NCI-H2081 (cell line): Measurements from ENCODE around the gene CDC42BPG.

ENCODE experiments used
- DNase-seq, 2 experiments: peaks; one replicate each; lab custom pipeline; 2025; lab: John Stamatoyannopoulos, UW

Gene CDC42BPG

DNA sequence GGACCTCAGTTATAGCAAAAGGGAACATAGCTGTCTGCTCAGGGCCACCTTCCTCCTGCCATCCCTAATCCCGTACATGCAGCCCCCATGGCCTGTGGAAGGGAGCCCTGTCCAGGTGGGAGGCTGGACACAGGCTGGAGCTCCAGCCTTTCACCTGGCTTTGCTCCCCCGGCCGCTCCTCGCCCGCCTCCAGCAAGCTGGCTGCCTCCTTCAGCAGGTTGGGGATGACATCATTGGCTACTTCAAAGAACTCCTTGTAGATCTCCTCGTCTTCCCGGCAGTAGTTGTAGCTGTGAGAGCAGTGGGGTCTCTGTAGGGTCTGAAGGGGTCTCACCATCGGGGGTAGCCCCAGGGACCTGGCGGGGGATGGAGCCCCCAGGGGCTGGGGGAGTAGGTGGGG, 39.0 kb downstream of the CDC42BPG start:
- no peak for DNase-seq

DNA sequence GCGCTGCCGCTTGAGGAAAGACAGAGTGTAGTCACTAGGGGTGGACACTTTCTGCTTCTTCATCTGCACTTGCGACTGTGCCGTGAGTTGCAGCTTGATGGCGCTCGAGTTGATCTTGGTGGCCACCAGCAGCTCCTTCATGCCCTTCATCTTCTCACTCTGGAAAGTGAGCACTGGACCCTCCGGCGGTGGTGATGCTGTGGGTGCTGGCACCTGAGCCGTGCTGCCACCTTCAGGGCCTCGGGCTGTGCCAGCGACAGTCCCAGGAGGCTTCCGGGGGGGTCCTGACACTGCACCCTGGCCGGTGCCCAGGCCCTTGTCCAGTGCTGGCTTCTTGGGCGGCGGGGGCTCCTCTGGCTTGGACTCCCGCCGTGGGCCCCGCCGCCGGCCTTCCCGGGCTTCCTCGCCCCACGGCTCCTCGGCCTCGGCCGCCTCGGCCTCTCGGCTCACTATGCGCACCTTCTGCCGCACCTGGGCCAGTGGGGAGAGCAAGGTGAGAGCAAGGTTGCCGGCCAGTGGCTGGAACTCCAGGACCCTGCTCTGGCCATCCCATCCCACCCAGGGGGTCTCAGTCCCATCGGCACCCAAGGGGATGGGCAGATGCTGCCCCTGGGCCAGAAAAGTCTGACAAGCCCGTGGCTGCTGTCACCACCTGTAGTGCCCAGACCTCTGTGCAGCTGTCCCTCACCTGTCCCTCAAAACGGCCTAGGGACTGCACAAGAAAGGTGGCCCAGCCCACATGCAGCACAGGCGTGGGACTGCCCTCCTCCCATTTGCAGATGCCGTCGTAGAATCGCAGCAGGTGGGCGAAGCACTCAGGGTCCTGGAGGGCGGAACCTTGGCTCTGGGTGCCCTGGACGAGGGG, 39.9 kb downstream of the CDC42BPG start:
- DNase-seq: no peak

DNA sequence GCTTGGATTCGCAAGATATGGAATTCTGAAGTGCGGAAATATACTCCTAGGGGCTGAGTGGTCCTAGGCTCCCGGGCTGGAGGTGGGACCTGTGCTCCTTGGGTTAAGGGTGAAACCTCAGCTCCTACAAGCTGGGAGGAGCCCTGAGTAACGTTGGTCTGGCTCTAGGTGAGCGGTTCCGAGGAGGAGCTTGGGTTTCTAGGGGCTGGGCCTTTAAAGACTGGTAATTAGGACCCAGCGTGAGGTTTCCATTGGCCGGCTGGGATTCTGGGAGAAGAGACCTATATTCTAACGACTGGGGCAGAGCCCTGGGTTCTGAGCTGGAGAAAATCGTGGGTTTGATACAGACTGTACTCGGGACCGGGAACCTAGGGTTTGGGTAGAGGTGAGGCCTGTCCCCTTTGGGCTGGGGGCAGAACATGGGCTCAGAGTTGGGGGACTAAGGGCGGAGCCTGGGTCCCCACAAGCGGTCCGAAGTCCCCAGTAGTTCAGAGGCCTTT, 40.6 kb downstream of the CDC42BPG start:
- no peak for DNase-seq

DNA sequence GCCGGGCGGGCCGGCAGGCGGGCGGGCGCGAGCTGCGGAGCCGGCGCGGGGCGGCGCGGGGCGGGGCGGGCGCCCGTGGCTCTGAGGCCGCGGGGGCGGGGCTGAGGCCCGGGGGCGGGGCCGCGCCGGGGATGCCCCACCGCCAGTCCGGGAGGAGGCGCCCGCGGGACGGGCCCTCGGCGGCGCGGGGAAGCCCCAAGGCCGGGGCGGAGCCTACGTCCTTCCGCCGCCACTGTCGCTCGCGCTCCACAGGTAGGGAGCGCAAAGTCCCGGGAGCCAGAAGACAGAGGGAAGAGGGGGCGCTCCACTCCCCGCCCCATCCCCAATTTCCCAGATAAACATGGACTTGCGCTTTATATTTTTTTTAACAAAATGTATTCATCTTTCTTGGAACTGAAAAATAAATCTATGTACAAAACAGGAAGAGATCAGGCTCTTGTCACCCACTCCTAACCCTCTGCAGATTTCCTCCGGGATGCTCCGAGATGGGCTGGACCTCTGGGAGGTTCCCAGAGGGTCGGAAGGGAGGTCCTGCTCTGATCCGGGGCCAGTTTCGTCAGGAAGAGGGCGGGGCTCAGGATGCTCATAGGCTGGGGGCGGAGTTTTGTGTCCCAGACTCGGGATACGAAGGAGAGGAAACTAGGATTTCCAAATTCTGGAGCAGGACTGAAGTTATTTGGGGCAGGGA, 41.2 kb downstream of the CDC42BPG start, which contains the start of gene MAP4K2:
MAP4K2 (minus strand) TSS at position 57 of the 688 bp plus-strand sequence. CDS start 65 bp downstream, outside the sequence.
- DNase-seq: peak; percentile 77 to 87

DNA sequence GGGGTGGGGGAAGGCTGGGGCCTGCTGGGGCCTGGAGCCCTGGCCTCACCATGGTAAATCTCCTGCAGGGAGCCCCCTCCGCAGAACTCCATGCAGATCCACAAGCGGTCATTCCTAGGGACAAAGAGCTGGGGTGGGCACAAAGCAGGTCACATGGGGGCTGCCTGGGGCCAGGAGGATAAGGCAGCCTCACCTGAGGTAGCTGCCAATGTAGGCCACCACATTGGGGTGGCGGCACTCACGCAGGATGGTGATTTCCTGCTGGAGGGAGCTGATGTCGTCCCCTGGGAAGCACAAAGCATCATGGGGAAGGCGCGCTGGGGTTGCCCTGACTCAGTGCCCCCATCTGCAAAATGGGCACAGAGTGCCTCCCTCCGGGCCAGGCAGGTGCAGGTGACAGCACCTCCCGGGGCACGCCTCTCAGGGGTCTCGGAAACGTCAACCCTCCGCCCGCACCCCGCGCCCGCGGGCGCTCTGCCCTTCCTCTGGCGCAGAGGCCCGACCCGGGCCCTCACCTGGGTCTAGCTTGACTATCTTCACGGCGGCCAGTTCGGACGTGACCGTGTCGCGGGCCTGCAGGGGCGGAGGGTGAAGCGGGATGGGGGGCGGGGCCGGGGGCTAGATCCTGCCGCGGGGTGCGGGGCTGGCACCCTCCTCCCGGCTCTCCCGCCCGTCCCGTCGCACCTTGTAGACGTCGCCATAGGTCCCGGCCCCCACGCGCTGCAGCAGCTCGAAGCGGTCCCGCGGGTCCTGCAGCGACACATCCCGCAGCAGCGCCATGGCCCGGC, 41.9 kb downstream of the CDC42BPG start:
- peak in 1 of 2 experiments; percentile 11 for DNase-seq

DNA sequence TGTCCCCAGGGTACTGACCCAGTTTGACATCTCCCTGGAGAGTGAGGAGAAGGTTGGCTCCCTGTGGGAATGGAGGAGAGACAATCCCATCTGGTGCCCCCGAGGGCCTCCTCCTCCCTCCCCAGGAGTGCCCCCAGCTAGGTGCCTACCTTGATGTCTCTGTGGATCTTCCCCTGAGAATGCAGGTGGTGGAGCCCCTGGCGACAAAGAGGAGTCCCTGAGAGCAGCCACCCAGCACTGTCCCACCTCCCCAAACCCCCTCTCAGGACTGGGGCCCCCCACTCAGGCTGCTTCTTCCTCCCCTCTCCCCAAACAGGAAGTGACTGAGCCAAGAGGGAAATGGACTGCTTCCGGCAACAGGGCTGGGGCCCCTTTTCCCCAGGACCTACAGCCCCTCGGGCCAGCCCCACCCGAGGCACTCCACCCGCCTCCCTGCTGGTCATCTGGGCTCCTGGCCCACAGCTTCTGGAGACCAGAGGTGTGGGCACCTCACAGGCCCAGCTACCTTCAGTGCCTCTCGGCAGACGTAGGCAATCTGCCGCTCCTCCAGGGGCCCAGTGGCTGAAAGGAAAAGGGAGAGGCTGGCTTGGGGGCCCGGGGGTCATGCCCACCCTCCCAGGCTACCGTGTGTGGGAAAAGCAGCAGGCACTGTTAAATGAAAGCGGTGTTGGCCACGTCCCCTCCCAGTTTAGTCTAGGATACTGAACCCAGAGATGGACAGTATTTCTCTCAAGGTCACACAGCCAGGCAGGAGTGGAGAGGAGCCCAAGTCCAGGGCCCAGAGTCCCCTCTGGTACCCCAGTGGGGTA, 42.7 kb downstream of the CDC42BPG start:
- no peak for DNase-seq

DNA sequence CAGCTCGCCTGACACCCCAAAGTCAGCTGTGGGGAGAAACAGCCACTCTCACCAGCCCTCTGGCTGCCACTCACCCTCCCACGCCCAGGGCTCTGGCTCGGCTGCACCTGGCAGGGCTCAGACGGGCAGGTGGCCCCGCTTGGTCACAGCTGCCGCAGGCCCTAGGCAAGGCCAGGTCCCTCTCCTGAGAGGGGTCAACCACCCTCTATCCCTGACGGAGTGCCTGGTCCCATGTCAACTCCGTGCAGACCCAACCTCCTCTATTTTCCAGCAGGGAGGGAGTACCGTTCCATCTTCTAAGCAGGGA, 43.3 kb downstream of the CDC42BPG start:
- DNase-seq: no peak

DNA sequence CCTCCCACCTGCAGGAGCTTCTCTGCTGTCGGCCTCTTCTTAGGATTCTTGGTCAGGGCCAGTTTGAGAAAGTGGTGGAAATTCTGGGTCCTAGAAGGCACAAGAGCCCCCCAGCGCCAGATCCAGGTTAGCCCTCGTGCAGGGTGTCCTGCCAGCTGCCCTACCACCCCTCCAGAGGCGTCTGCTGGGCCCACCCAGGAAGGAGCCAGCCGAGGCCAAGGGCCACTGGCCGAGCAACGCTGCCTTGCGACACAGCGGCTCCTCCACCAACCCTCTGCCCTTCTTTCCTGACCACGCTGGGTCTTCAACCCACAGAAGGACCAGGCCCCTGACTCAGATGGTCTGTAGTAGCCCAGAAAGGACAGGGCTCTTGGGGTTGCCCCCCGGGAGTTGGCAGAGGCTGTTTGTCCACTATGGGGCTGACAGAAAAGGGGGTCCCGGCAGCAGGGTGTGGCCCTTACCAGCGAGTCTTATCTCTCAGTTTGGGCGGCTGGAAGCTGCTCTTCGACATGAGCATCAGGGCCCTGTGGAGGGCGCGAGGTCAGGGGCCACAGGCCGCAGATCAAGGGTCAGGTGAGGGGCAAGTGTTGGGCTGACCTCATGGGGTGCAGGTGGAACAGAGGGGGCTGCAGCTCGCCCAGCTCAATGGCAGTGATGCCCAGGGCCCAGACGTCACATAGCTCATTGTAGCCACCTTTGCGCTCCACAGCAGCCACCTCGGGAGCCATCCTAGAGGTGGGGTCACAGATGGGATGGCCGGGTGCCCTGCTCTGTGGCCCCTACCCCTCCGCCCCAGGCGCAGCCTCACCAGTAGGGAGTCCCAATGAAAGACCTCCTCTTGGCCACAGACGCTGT, 43.9 kb downstream of the CDC42BPG start:
- DNase-seq: no peak

DNA sequence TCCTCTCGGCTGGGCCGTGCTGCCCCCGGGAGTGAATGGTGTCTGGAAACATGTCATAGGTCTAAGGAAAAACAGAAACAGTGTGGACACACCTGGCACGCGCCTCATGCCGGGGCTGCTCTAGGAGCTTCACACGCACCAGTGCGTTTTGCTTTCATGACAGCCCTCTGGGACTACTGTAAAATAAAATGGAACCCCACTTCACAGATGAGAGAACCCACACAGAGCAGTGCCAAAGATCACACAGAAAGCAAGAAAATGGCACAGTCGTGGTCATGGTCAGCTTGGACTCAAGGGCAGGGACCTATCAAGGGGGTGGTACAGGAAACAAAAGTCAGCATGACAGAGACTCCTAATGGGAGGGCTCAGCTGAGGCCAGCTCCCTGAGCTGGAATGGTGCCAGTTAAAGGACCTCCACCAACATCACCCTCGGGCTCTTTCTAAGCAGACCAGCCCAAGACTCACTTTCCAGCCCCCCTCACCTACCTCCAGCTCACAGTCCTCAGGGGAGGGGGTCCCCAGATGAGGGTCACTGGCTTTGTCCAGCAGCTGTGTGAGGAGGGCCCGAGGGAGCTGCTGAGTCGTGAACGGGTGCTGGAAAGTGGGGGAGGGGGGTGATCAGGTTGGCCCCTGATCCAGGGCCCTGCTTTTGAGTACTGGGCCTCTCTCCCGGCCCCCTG, 44.7 kb downstream of the CDC42BPG start:
- DNase-seq: peak in 1 of 2 experiments; percentile 8

DNA sequence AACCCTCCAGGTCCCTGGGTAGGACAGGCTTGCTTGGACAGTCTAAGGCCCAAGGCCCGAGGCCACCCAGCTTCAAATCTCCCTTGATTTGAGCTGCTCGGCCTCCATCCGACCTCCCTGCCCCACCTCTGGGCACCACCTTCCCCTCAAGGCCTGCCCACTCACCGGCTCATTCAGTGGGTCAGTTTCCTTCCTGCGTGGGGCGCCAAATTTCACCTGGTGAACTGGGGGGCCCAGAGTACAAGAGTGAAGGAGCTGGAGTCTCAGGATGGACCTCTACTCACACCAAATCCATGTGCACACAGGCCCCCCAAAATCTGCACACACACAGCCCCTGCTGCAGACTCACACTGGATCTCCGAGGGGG, 45.2 kb downstream of the CDC42BPG start:
- no peak for DNase-seq

DNA sequence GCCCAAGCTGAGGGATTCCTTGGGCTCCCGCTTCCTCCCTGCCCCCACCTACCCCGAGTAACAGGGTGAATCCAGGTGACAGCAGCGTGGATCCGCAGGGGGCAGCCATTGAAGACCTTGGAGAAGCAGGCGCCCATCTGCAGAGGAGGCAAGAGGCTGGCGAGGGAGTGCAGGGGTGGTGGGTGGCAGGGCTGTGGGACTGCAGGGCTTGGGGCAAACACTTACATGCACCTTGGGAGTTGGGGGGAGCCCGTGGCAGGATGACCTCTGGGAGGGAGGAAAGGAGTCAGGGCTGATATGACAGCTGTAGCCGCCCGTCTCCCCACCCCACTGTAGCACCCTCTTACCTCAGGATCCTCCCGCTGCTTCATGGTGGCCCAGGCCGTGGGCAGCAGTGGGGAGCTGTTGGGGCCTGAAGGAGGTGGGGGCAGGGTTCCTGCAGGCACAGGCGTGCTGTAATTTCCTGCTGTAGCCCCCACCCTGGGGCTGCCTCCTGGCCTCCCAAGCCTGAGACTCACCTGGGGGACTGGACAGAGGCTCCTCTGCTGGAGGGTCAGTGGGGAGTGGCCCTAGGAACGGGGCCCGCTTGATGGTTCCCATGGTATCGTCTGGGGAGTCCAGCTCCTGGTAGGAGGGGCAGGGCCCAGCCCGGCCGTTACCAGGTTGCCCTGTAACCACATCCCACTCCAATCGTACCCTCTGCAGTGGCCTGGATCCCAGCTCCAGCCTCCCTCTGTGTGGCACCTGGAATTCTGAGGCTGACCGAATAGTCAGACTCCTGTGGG, 47.5 kb downstream of the CDC42BPG start:
- DNase-seq: no peak

DNA sequence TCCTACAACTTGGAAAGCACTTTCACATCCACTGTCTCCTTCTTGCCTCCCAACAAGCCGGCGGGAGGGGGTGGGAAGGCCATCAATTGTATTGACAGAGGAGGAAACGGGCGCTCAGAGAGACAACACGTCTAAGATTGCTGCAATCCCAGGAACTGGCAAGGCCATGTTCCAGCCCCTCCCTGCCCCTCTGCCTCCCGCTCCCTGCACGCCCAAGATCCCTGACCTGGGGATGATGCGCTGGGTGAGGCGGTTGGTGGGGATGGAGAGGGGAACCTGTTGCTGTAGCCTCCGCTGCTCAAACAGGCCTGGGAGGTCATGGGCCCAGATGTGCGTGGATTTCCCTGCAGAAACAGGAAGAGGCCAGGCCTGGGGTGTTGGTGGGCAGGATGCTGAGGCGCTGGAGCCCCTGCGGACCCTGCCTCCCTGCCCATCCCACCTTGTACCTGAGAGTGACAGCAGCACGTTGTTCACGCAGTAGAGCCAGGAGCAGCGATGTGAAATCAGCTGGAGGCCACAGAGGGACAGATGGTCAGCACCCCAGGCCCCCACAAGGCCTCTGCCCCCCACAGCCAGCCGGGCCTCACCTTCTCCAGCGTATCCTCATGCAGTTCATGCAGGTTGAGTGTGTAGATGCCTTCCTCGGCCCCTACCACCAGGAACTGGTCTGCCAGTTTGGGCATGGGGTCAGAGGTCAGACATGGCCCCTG, 48.3 kb downstream of the CDC42BPG start:
- no peak for DNase-seq

DNA sequence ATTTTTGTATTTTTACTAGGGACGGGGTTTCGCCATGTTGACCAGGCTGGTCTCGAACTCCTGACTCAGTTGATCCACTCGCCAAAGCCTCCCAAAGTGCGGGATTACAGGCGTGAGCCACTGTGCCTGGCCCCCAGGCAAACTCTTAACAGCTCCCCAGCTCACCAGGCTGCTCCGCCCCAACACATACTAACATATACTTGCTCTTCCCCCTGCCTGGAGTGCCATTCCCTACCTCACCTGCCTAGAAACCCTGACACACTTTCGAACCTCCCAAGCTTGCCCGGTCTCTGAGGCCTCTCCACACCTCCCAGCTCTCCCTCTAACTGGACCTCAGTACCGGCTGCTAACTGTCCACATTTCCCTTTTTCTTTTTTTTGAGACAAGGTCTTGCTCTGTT, 49.9 kb downstream of the CDC42BPG start:
- no peak for DNase-seq

DNA sequence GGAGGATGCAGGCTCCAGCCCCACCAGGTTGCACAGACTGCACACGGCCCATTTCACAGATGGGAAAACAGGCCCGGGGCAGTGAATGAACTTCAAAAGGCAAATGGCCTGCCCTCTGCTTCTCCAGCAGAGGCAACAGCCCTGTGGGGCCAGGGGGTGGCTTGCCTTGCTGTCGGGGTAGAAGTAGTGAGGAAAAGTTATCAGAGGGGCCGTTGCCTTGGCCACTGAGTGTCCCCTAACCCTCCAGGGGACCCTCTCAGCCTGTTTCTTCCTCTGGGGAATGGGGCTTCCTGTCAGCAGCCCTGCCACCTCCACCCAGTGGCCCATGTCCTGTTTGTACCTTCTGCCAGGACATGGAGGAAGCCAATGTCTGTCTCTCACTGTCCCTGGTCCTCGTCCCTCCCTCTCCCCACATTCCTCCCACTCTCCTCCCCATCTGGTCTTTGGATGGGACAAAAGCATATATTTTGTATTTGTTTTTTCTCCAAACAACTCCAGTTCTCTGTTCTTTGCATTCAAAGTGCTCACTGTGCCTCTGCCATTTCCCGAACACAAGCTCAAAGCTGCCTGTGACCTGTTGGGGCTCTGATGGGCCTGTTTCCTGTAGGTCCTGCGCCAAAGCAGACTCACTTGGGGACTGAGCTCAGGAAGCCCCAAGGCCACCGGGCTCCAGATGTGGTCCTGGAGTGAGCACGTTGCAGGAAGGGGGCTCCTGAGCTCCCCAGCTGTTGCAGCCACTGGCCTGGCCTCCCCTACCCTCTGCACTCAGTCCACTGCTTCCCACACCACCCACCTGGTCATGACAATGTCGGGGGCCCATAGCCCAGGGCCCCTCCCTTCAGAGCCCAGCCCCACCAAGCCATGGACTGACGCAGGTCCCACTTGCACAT, 50.9 kb downstream of the CDC42BPG start:
- no peak for DNase-seq

DNA sequence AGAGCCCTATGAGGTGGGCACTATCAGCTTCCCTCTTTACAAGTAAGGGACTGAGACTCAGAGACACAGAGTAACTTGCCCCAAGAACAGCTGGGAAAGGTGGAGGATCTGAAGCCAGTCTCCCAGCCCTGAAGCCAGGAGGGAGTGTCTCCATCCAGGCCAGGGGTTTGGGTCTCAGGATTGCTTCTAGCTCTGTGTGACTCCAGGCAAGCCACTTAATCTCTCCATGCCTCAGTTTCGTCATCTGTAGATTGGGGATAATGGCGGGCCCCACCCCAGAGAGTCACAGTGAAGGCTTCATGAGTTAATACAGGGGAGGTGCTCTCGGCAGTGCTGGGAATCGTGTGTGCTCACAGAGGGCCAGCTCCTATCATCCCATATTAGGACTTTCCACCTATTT, 52.0 kb downstream of the CDC42BPG start:
- DNase-seq: no peak

DNA sequence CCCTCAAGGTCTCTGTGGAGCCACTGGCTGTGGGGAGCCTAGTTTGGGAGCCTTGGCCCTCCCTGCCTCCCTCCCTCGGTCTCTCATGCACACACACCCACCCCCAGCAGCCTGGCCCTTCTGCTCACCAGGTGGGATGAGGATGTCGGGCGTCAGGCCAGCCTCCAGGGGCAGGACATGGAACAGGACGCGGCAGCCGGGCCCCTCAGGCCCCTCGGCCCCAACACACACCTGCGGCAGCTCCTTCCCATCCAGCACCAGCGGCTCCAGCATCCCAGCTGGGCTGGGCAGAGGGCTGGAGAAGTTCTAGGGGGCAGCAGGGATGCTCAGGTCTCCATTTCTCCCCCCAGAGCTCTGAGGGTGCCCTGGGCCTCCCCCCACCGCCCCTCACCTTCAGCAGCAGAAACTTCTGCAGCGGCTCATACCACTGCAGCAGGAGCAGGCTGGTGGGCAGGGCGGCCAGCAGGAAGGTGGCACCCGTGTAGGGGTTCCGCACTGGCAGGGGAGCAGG, 52.6 kb downstream of the CDC42BPG start:
- DNase-seq: no peak
